Stimulated activated CD4-positive, alpha-beta T cell treated with anti-CD3 and anti-CD28 coated beads, Interleukin-4, amount 100 ng/mL, for 48 hours (primary cell): Measurements from ENCODE around the gene CELF1.

Experiments
- DNase-seq, 2 donors: peaks; one replicate each; pipeline ENCODE4 v3.0.0-alpha.2; 2020; ENCODE audit warnings: low read depth in 2 of 2

CELF1 gene

GRCh38 chr11:47417712-47418111 is 135.2 kb downstream of the CELF1 start:
- DNase-seq, result no peak

GRCh38 chr11:47415949-47416472 is 136.9 kb downstream of the CELF1 start:
- no peak for DNase-seq
